Keratinocyte (primary cell): ENCODE results near the gene PARP1. TPM values are rescaled to one million over a fixed set of nuclear protein-coding genes. Genes with fewer than 3 reads are reported as not detected.

Experiments
- DNase-seq: peaks from one replicate; pipeline ENCODE4 v3.0.0-alpha.2; 2011; ENCODE audit warnings: low read depth, missing footprints, low spot score
- FAIRE-seq: peaks from 2 replicates; lab custom pipeline; 2011; peaks lifted over from hg19 to GRCh38; lab: Jason Lieb, UNC
- H2AFZ ChIP-seq: 2 replicates; pipeline ENCODE4 v1.6.0; 2012; ENCODE audit warnings: low read length, control low read depth, inconsistent platforms; ENCODE audit not compliant: control insufficient read depth
- H3K27ac ChIP-seq: 2 replicates; pipeline ENCODE4 v1.5.1; 2011; ENCODE audit warnings: low read length; ENCODE audit not compliant: control insufficient read depth, insufficient read depth
- H3K27me3 ChIP-seq: 3 replicates; pipeline ENCODE4 v1.6.0; 2011; ENCODE audit warnings: low read length; ENCODE audit not compliant: control insufficient read depth, insufficient read depth; ENCODE audit errors: extremely low read depth
- H3K36me3 ChIP-seq, 2 experiments: 2 replicates in 1 of 2; 3 replicates in 1 of 2; pipeline ENCODE4 v1.5.1; 2011; ENCODE audit warnings: low read length in 2 of 2, mild to moderate bottlenecking in 1 of 2; ENCODE audit not compliant: control insufficient read depth in 2 of 2, insufficient read depth in 2 of 2; ENCODE audit errors: extremely low read depth in 1 of 2
- H3K4me1 ChIP-seq: 3 replicates; pipeline ENCODE4 v1.5.1; 2011; ENCODE audit warnings: low read length; ENCODE audit not compliant: control insufficient read depth, insufficient read depth; ENCODE audit errors: extremely low read depth
- H3K4me2 ChIP-seq: 3 replicates; pipeline ENCODE4 v1.6.0; 2011; ENCODE audit warnings: low read depth, low read length; ENCODE audit not compliant: control insufficient read depth, insufficient read depth; ENCODE audit errors: extremely low read depth
- H3K4me3 ChIP-seq, 3 experiments: fragments of 200-600 bp in 1 of 3; sonication (generic) in 1 of 3; 2 replicates in 2 of 3; 3 replicates in 1 of 3; pipeline ENCODE4 v1.5.1; 2011 to 2016; ENCODE audit warnings: low read length in 3 of 3, mild to moderate bottlenecking in 3 of 3, control low read depth in 2 of 3, inconsistent platforms in 1 of 3, low read depth in 1 of 3, mixed read lengths in 1 of 3, mixed run types in 1 of 3, moderate library complexity in 1 of 3; ENCODE audit not compliant: control insufficient read depth in 2 of 3, insufficient read depth in 2 of 3; ENCODE audit errors: extremely low read depth in 1 of 3
- H3K79me2 ChIP-seq: 2 replicates; pipeline ENCODE4 v1.6.0; 2012; ENCODE audit warnings: low read length; ENCODE audit not compliant: control insufficient read depth, insufficient read depth
- H3K9ac ChIP-seq: 3 replicates; pipeline ENCODE4 v1.6.0; 2011; ENCODE audit warnings: low read length; ENCODE audit not compliant: control insufficient read depth, insufficient read depth; ENCODE audit errors: extremely low read depth
- H3K9me1 ChIP-seq: 3 replicates; pipeline ENCODE4 v1.6.0; 2011; ENCODE audit warnings: low read length; ENCODE audit not compliant: control insufficient read depth, insufficient read depth; ENCODE audit errors: extremely low read depth
- H3K9me3 ChIP-seq: 2 replicates; pipeline ENCODE4 v1.5.1; 2012; ENCODE audit warnings: low read depth, low read length; ENCODE audit not compliant: control insufficient read depth
- H4K20me1 ChIP-seq: 3 replicates; pipeline ENCODE4 v1.6.0; 2011; ENCODE audit warnings: low read length; ENCODE audit not compliant: control insufficient read depth, insufficient read depth; ENCODE audit errors: extremely low read depth
- CTCF ChIP-seq, 3 experiments: IDR thresholded peaks in 1 of 3; conservative IDR thresholded peaks in 1 of 3; optimal IDR thresholded peaks in 1 of 3; 2 replicates in 2 of 3; 3 replicates in 1 of 3; pipeline versions ENCODE3 to v1.5.1; 2011; ENCODE audit warnings: low read length in 3 of 3, mild to moderate bottlenecking in 3 of 3, moderate library complexity in 2 of 3, control low read depth in 1 of 3, inconsistent platforms in 1 of 3; ENCODE audit not compliant: insufficient read depth in 2 of 3; ENCODE audit errors: extremely low read depth in 1 of 3
- EZH2 ChIP-seq: IDR thresholded peaks from one replicate; pipeline ENCODE4 v1.6.1; 2012; ENCODE audit warnings: inconsistent platforms, mild to moderate bottlenecking, low read length, moderate library complexity
- dilution Hi-C: fragments of 300-500 bp; cut with MboI; formaldehyde crosslinking; loops from one replicate; pipeline ENCODE4 v1.7.0; 2020; ENCODE audit warnings: low sequenced_read_pairs; ENCODE audit not compliant: extremely low pct_ligation_motif_present
- polyA plus RNA-seq, 5 experiments: library from polyadenylated mRNA; depleted of rRNA in 3 of 5; stranded (reverse) in 3 of 5; stranded (forward) in 1 of 5; unstranded in 1 of 5; fragments of >200 nt; gene quantifications; 1 replicate in 1 of 5; 2 replicates in 3 of 5; 3 replicates in 1 of 5; pipeline versions ENCODE4 v1.2.1 to v1.2.3, GENCODE V29; 2011 to 2012; ENCODE audit warnings: missing spikeins in 2 of 5, low read depth in 1 of 5, low replicate concordance in 1 of 5

Gene PARP1
- polyA plus RNA-seq, 1 donor (not counting 4 experiments of a cell fraction or from before 2014, with no cell fraction given): 62.9 TPM

GRCh38 chr1:226453015-226453704 is 45.3 kb upstream of the PARP1 start:
- Histone ChIP-seq H3K4me3 (no peak overlapping the region), H3K27me3 (peaks cover 4% of the 10 kb centered on the region), H3K79me2 (no peaks in the 10 kb centered on the region), H3K4me2 (no peak overlapping the region), H3K9me3 (no peaks in the 10 kb centered on the region), H3K27ac (no peak overlapping the region), H2AFZ (no peak overlapping the region), H4K20me1 (no peaks in the 10 kb centered on the region), H3K4me1 (no peaks in the 10 kb centered on the region), H3K9me1 (no peaks in the 10 kb centered on the region), H3K9ac (no peak overlapping the region), H3K36me3 (no peaks in the 10 kb centered on the region)
- dilution Hi-C loops: no loop called here
- FAIRE-seq: no peak
- TF ChIP-seq EZH2 (no peak), CTCF (optimal IDR thresholded peaks at IDR 0.05 in 1 of 3, IDR thresholded peaks at IDR 0.05 in 1 of 3, conservative IDR thresholded peaks at IDR 0.05 in 1 of 3; ENCODE audit: extremely low read depth in 1 of 3, insufficient read depth in 2 of 3, low read length in 3 of 3) (no peak)
- DNase-seq: no peak

- no peak for DNase-seq
- no peak overlapping the region for H3K27ac ChIP-seq
- H3K4me1 ChIP-seq: no peaks in the 10 kb centered on the region
- no peaks in the 10 kb centered on the region for H4K20me1 ChIP-seq
- dilution Hi-C loops: no loop called here
- no peak overlapping the region for H3K4me2 ChIP-seq
- no peaks in the 10 kb centered on the region for H3K36me3 ChIP-seq
- H3K9me1 ChIP-seq: no peaks in the 10 kb centered on the region
- no peak overlapping the region for H2AFZ ChIP-seq
- TF ChIP-seq EZH2: no peak
- TF ChIP-seq CTCF (optimal IDR thresholded peaks at IDR 0.05 in 1 of 3, IDR thresholded peaks at IDR 0.05 in 1 of 3, conservative IDR thresholded peaks at IDR 0.05 in 1 of 3; ENCODE audit: extremely low read depth in 1 of 3, insufficient read depth in 2 of 3, low read length in 3 of 3): no peak
- FAIRE-seq: no peak
- H3K4me3 ChIP-seq: no peak overlapping the region
- peaks cover 4% of the 10 kb centered on the region for H3K27me3 ChIP-seq
- H3K79me2 ChIP-seq: no peaks in the 10 kb centered on the region
- no peaks in the 10 kb centered on the region for H3K9me3 ChIP-seq
- H3K9ac ChIP-seq: no peak overlapping the region
Measured at GRCh38 chr1:226450688-226451087, 42.8 kb upstream of the PARP1 start.
